Adipose tissue (tissue), 3 donors: Measurements from ENCODE around the gene PAPLN. TPM values are rescaled to one million over a fixed set of nuclear protein-coding genes. Genes with fewer than 3 reads are reported as not detected.
"Not testable (repeated sequence)": the region's sequence is repeated elsewhere in the genome, so short reads cannot be mapped to it uniquely, and the experiment has no call there.

ENCODE experiments used
- H3K27ac ChIP-seq: one replicate; pipeline ENCODE4 v1.5.1; 2013; ENCODE audit warnings: low read depth, low read length
- WGBS, 3 donors: extraction: QIAGEN DNeasy Blood & Tissue Kit; methylation state at CpG; one replicate each; pipeline ENCODE4 v1.1.7; 2013; 5-methylcytosine and 5-hydroxymethylcytosine counted together
- polyA plus RNA-seq, 3 donors: library from polyadenylated mRNA; stranded (reverse); fragments of 200-250 nt; gene quantifications; one replicate each; pipeline ENCODE4 v1.2.3, GENCODE V29; 2013
- donor health status: healthy with polysubstance abuse.
- donor health status: Bipolar disorder and iron deficiency.
- donor health status: healthy.

Gene PAPLN, protein sequence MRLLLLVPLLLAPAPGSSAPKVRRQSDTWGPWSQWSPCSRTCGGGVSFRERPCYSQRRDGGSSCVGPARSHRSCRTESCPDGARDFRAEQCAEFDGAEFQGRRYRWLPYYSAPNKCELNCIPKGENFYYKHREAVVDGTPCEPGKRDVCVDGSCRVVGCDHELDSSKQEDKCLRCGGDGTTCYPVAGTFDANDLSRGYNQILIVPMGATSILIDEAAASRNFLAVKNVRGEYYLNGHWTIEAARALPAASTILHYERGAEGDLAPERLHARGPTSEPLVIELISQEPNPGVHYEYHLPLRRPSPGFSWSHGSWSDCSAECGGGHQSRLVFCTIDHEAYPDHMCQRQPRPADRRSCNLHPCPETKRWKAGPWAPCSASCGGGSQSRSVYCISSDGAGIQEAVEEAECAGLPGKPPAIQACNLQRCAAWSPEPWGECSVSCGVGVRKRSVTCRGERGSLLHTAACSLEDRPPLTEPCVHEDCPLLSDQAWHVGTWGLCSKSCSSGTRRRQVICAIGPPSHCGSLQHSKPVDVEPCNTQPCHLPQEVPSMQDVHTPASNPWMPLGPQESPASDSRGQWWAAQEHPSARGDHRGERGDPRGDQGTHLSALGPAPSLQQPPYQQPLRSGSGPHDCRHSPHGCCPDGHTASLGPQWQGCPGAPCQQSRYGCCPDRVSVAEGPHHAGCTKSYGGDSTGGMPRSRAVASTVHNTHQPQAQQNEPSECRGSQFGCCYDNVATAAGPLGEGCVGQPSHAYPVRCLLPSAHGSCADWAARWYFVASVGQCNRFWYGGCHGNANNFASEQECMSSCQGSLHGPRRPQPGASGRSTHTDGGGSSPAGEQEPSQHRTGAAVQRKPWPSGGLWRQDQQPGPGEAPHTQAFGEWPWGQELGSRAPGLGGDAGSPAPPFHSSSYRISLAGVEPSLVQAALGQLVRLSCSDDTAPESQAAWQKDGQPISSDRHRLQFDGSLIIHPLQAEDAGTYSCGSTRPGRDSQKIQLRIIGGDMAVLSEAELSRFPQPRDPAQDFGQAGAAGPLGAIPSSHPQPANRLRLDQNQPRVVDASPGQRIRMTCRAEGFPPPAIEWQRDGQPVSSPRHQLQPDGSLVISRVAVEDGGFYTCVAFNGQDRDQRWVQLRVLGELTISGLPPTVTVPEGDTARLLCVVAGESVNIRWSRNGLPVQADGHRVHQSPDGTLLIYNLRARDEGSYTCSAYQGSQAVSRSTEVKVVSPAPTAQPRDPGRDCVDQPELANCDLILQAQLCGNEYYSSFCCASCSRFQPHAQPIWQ
- polyA plus RNA-seq = 1 to 10 TPM; 2.1 to 9.3 (median 3.9) TPM

- no peak within 1 kb of the TSS for H3K27ac ChIP-seq
- 3 to 10% (median 4%) methylated on average over 35 to 48 of the region's 48 CpGs for WGBS, 3 donors
Measured at GRCh38 chr14:73237219-73237785, at the start of gene PAPLN. Gene PAPLN (plus strand): TSS chr14:73237506. CDS start chr14:73239779, 2,273 bp downstream.

- H3K27ac ChIP-seq = no peak overlapping the region
- 92 to 95% (median 93%) methylated on average over 3 of the region's 3 CpGs for WGBS, 3 donors
Measured at GRCh38 chr14:73188501-73188911, 48.8 kb upstream of the PAPLN start.

DNA sequence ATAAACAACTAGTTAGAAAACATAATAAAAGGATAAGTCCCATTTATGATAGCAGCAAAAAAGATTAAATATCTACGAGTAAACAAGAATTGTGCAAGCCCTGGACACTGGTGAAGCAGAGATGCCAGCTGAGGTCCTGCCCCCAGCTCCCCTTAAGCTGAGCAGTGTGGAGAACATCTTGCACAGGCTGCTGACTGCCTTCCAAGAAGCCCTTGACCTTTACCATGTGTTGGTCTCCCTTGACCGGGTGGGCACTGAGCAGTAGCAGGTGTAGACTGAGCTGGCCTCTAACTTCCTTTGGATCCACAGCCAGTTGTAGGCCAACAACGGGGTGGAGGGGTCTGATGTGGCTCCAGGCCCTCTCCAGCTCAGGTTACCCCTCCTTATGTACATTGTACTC lies 47.7 kb upstream of the PAPLN start:
- 66 to 90% (median 82%) methylated on average over 3 of the region's 3 CpGs for WGBS, 3 donors
- H3K27ac ChIP-seq = no peak overlapping the region

GRCh38 chr14:73191441-73191840 lies 45.9 kb upstream of the PAPLN start:
- 91 to 94% (median 93%) methylated on average over 2 of the region's 2 CpGs for WGBS, 3 donors
- no peak overlapping the region for H3K27ac ChIP-seq

- WGBS, 3 donors = 94 to 99% (median 95%) methylated on average over 7 to 8 of the region's 8 CpGs
Measured at GRCh38 chr14:73194306-73194705, 43.0 kb upstream of the PAPLN start.

GRCh38 chr14:73198253-73198652 lies 39.1 kb upstream of the PAPLN start:
- 82 to 93% (median 83%) methylated on average over 2 of the region's 2 CpGs for WGBS, 3 donors
- no peak overlapping the region for H3K27ac ChIP-seq

More at GRCh38 chr14:73194306-73194705, 43.0 kb upstream of the PAPLN start:
- H3K27ac ChIP-seq = not testable (repeated sequence)

DNA sequence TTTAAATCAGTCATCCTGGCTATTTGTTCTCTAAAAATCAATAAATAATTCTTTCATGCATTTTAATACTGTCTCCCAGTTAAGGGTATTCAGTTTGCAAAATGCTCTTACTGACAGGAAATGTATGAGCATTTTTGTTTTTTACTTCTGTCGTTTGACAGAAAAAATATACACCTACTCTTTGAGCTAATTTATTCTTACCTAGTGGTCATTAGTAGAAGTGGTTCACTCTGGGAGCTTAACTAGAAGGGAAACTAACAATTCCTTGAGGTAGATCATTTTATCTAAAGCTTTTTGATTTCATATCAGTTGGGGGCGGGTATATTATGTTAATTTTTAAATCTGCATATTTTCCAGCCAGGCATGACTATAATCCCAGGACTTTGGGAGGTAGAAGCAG lies 33.8 kb upstream of the PAPLN start:
- WGBS, 3 donors = 87 to 90% (median 87%) methylated on average over 2 of the region's 2 CpGs
- H3K27ac ChIP-seq = no peak overlapping the region

GRCh38 chr14:73207615-73208014 lies 29.7 kb upstream of the PAPLN start:
- 91 to 100% (median 96%) methylated on average over 2 of the region's 2 CpGs for WGBS, 3 donors
- H3K27ac ChIP-seq = no peak overlapping the region

- no peak overlapping the region for H3K27ac ChIP-seq
- 97 to 100% (median 100%) methylated on average over 3 of the region's 3 CpGs for WGBS, 3 donors
Measured at GRCh38 chr14:73208390-73208789, 28.9 kb upstream of the PAPLN start.

GRCh38 chr14:73208846-73209245 lies 28.5 kb upstream of the PAPLN start:
- WGBS, 3 donors = 98 to 100% (median 99%) methylated on average over 8 of the region's 8 CpGs
- H3K27ac ChIP-seq = no peak overlapping the region

GRCh38 chr14:73209953-73210352 lies 27.4 kb upstream of the PAPLN start:
- H3K27ac ChIP-seq = no peak overlapping the region
- 44 to 81% (median 75%) methylated on average over 2 of the region's 2 CpGs for WGBS, 3 donors

GRCh38 chr14:73211251-73212040 lies 25.9 kb upstream of the PAPLN start:
- H3K27ac ChIP-seq = no peak overlapping the region
- WGBS, 3 donors = 92 to 95% (median 94%) methylated on average over 7 of the region's 7 CpGs

DNA sequence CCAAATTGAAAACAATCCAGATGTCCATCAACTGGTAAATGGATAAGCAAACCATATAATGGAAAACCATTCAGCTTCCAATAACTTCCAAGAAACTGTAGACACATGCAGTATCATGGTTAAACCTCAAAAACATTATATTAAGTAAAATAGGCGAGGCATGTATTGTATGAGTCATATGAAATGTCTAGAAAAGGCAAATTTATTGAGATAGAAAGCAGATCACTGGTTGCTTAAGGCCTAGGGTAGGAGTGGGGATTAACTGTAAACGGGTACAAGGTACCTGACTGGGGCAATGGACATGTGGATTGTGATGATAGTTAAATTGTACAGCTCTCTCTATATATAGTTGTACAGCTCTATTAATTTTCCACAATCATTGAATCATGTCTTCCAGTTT lies 21.3 kb upstream of the PAPLN start:
- H3K27ac ChIP-seq = no peak overlapping the region
- WGBS, 3 donors = 88 to 95% (median 93%) methylated on average over 2 of the region's 2 CpGs

GRCh38 chr14:73217411-73217810 lies 19.9 kb upstream of the PAPLN start:
- 87 to 96% (median 90%) methylated on average over 1 of the region's 1 CpG for WGBS, 3 donors

GRCh38 chr14:73220061-73220460 lies 17.2 kb upstream of the PAPLN start:
- H3K27ac ChIP-seq = no peak overlapping the region
- WGBS, 3 donors = 90 to 95% (median 95%) methylated on average over 4 of the region's 4 CpGs

More at GRCh38 chr14:73217411-73217810, 19.9 kb upstream of the PAPLN start:
- H3K27ac ChIP-seq = no peak overlapping the region

DNA sequence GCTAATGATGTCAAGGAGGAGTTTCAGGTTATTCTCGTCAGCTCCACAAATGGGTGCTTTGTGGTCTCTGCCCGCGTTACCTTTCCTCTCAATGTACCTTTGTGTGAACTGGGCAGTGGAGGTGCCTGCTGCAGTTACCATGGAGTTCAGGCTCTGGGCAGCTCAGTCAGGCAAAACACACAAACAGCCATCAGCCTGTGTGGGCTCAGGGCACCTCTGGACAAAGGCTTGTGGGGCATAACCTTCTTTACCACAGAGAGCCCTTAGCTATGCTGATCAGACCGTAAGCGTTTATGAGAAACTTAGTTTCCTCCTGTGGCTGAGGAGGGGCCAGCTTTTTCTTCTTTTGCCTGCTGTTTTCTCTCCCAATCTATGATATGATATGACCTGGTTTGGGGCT lies 16.7 kb upstream of the PAPLN start:
- 93 to 97% (median 96%) methylated on average over 5 of the region's 5 CpGs for WGBS, 3 donors
- no peak overlapping the region for H3K27ac ChIP-seq

DNA sequence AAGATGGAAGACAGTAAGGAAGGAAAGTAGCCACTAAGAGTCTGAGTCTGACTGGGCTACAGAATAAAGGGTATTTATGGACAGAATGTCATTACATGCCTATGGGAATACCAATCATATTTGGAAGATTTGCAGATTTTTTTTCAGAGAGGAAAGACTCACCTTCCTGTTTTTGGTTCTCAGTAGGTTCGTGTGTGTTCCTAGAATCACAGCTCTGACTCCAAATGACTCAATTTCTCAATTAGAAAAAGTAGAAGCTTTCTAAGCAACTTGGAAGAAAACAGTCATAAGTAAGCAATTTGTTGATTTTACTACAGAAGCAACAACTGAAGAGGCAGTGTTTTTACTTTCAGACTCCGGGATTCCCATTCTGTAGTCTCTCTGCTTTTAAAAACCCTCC lies 15.4 kb upstream of the PAPLN start:
- 73 to 80% (median 76%) methylated on average over 2 of the region's 2 CpGs for WGBS, 3 donors
- H3K27ac ChIP-seq = no peak overlapping the region
